ENCODE results near the gene RIC8B.

Gene RIC8B

GRCh38 chr12:106758349-106759110 is 16.0 kb upstream of the RIC8B start:
- DNase-seq (ENCODE audit: low read depth) = no peak

GRCh38 chr12:106759526-106760183 is 14.8 kb upstream of the RIC8B start:
- no peak for DNase-seq (ENCODE audit: low read depth)

- no peak for DNase-seq (ENCODE audit: low read depth)
Observed at GRCh38 chr12:106760184-106760531, 14.3 kb upstream of the RIC8B start.

GRCh38 chr12:106764220-106764619 is 10.3 kb upstream of the RIC8B start:
- no peak for DNase-seq (ENCODE audit: low read depth)

GRCh38 chr12:106764738-106765137 is 9.7 kb upstream of the RIC8B start:
- peak; percentile 50 for DNase-seq (ENCODE audit: low read depth)

- peak; percentile 25 for DNase-seq (ENCODE audit: low read depth)
Observed at GRCh38 chr12:106766393-106766826, 8.1 kb upstream of the RIC8B start.

GRCh38 chr12:106767206-106767605 is 7.3 kb upstream of the RIC8B start:
- no peak for DNase-seq (ENCODE audit: low read depth)

GRCh38 chr12:106767954-106768822 is 6.3 kb upstream of the RIC8B start:
- peak; percentile 60 for DNase-seq (ENCODE audit: low read depth)

GRCh38 chr12:106769078-106769477 is 5.4 kb upstream of the RIC8B start:
- peak; percentile 79 for DNase-seq (ENCODE audit: low read depth)

GRCh38 chr12:106769546-106769945 is 4.9 kb upstream of the RIC8B start:
- peak; percentile 44 for DNase-seq (ENCODE audit: low read depth)

- no peak for DNase-seq (ENCODE audit: low read depth)
Observed at GRCh38 chr12:106771425-106771824, 3.1 kb upstream of the RIC8B start.

GRCh38 chr12:106773286-106774004 is 1.0 kb upstream of the RIC8B start:
- DNase-seq (ENCODE audit: low read depth) = no peak

GRCh38 chr12:106774808-106775524 is 484 bp downstream of the RIC8B start:
- DNase-seq (ENCODE audit: low read depth) = no peak

- no peak for DNase-seq (ENCODE audit: low read depth)
Observed at GRCh38 chr12:106776897-106777296, 2.4 kb downstream of the RIC8B start.

- peak; percentile 36 for DNase-seq (ENCODE audit: low read depth)
Observed at GRCh38 chr12:106780010-106780631, 5.6 kb downstream of the RIC8B start.

- DNase-seq (ENCODE audit: low read depth) = no peak
Observed at GRCh38 chr12:106782619-106783018, 8.1 kb downstream of the RIC8B start.

- no peak for DNase-seq (ENCODE audit: low read depth)
Observed at GRCh38 chr12:106783515-106783914, 9.0 kb downstream of the RIC8B start.

- no peak for DNase-seq (ENCODE audit: low read depth)
Observed at GRCh38 chr12:106790020-106790419, 15.5 kb downstream of the RIC8B start.

GRCh38 chr12:106791531-106791930 is 17.0 kb downstream of the RIC8B start:
- DNase-seq (ENCODE audit: low read depth) = no peak

- DNase-seq (ENCODE audit: low read depth) = peak; percentile 40
Observed at GRCh38 chr12:106794369-106794768, 19.9 kb downstream of the RIC8B start.

- DNase-seq (ENCODE audit: low read depth) = no peak
Observed at GRCh38 chr12:106801167-106801708, 26.8 kb downstream of the RIC8B start.
